ENCODE results near the gene ADAM33.

ADAM33 gene

DNA sequence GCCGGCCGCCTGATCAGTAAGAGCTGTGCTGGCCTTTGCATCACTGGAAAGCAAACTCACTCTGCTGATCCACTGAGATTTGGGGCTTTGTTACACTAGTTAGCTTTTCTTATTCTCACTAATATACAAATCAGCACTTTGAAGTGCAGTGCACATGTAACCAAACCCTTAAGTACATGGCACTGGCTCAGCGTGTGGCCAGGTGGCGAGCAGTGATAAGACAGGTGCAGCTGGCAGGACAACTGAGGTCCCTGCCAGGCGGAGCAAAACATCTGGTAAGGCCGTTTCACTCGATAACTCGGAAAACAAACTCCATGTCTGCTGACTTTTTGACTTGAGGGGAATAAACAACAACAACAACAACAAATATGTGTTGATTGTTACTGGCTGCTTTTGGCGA lies 29.6 kb downstream of the ADAM33 start:
- Histone ChIP-seq H3K4me1 (ENCODE audit: low read length) (peaks cover 33% of the 10 kb centered on the region), H3K9ac (ENCODE audit: low read length) (no peak overlapping the region), H2AFZ (ENCODE audit: low read length) (no peak overlapping the region), H3K79me2 (ENCODE audit: low read length) (no peaks in the 10 kb centered on the region), H3K4me2 (ENCODE audit: low read depth, low read length) (no peak overlapping the region; the same call in 1 of the 2 replicates), H3K9me2 (replicated peaks; ENCODE audit: insufficient read depth, low read length) (no peaks in the 10 kb centered on the region), H3K27ac (ENCODE audit: low read length) (peak overlapping the region; percentile 84; the same call in 1 of the 2 replicates), H3K9me3 (replicated peaks; ENCODE audit: insufficient read depth, low read length) (no peaks in the 10 kb centered on the region), H3K4me3 (ENCODE audit: low read length) (no peak overlapping the region), H3K36me3 (replicated peaks; ENCODE audit: insufficient read depth, low read length) (no peaks in the 10 kb centered on the region), H4K20me1 (ENCODE audit: insufficient read depth, low read length) (no peaks in the 10 kb centered on the region), H3K27me3 (replicated peaks; ENCODE audit: insufficient read depth, low read length) (no peaks in the 10 kb centered on the region), H3F3A (ENCODE audit: insufficient read depth, low read length) (peaks cover 21% of the 10 kb centered on the region)
- DNase-seq = peak; percentile 86
- TF ChIP-seq EZH2phosphoT487 (IDR thresholded peaks at IDR 0.05; ENCODE audit: low read length) = no peak
- peak; percentile 6; the same call in 1 of the 2 replicates for TF ChIP-seq CTCF (IDR thresholded peaks at IDR 0.05; ENCODE audit: low read length)

DNA sequence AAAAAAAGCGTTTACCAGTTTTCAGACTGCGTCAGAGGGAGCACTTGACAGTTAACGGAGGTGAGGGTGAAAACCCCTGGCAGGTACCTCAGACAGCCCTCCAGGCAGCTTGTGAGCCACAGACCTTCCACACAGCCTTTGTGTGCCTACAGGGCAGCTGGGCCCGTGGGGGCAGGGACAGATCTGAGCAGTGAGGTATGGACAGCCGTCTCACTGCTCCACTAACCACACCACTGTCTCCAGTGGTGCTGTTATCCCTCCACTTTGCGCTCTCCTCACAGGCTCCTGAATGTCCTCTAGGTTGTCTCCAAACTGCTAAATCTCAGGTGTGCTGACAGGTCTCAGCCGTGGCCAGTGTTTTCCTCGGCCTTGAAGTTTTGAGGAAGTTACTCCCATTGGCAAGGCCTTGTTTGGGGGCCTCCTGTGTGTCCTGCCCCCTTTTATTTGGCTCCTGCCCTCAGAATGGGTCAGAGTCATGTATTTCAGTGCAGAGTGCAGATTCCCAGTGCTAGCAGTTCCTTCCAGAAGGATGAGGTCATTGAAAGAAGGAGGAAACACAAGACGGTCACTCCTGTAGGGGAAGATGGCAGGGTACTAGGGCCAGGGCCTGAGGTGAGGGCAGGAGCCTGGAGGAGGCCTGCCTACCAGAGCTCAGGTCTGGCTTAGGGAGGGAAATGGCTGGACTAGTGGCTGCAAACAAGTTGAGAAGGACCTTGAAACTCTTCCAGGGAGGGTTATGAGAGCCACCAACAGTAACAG lies 30.4 kb downstream of the ADAM33 start:
- Histone ChIP-seq H3K4me1 (ENCODE audit: low read length) (peaks cover 33% of the 10 kb centered on the region), H3K9me2 (replicated peaks; ENCODE audit: insufficient read depth, low read length) (no peaks in the 10 kb centered on the region), H3K4me3 (ENCODE audit: low read length) (no peak overlapping the region), H2AFZ (ENCODE audit: low read length) (no peak overlapping the region), H3K36me3 (replicated peaks; ENCODE audit: insufficient read depth, low read length) (no peaks in the 10 kb centered on the region), H3K27ac (ENCODE audit: low read length) (peak overlapping the region; percentile 84), H3K4me2 (ENCODE audit: low read depth, low read length) (no peak overlapping the region), H3K79me2 (ENCODE audit: low read length) (no peaks in the 10 kb centered on the region), H3F3A (ENCODE audit: insufficient read depth, low read length) (peaks cover 21% of the 10 kb centered on the region), H4K20me1 (ENCODE audit: insufficient read depth, low read length) (no peaks in the 10 kb centered on the region), H3K9me3 (replicated peaks; ENCODE audit: insufficient read depth, low read length) (no peaks in the 10 kb centered on the region), H3K27me3 (replicated peaks; ENCODE audit: insufficient read depth, low read length) (no peaks in the 10 kb centered on the region), H3K9ac (ENCODE audit: low read length) (no peak overlapping the region)
- TF ChIP-seq EZH2 (optimal IDR thresholded peaks at IDR 0.05; ENCODE audit: low read depth, low read length) (no peak), CTCF (IDR thresholded peaks at IDR 0.05; ENCODE audit: low read length) (no peak), EZH2phosphoT487 (IDR thresholded peaks at IDR 0.05; ENCODE audit: low read length) (no peak)
- peak; percentile 14 for DNase-seq

GRCh38 chr20:3648951-3649350 lies 32.9 kb downstream of the ADAM33 start:
- H3K27ac ChIP-seq (ENCODE audit: low read length) = no peak overlapping the region
- no peaks in the 10 kb centered on the region for H4K20me1 ChIP-seq (ENCODE audit: insufficient read depth, low read length)
- no peaks in the 10 kb centered on the region for H3K79me2 ChIP-seq (ENCODE audit: low read length)
- no peaks in the 10 kb centered on the region for H3K9me2 ChIP-seq (replicated peaks; ENCODE audit: insufficient read depth, low read length)
- no peaks in the 10 kb centered on the region for H3K9me3 ChIP-seq (replicated peaks; ENCODE audit: insufficient read depth, low read length)
- H3K4me2 ChIP-seq (ENCODE audit: low read depth, low read length) = no peak overlapping the region
- no peaks in the 10 kb centered on the region for H3K36me3 ChIP-seq (replicated peaks; ENCODE audit: insufficient read depth, low read length)
- no peaks in the 10 kb centered on the region for H3K27me3 ChIP-seq (replicated peaks; ENCODE audit: insufficient read depth, low read length)
- no peak overlapping the region for H2AFZ ChIP-seq (ENCODE audit: low read length)
- no peak overlapping the region for H3K4me3 ChIP-seq (ENCODE audit: low read length)
- H3F3A ChIP-seq (ENCODE audit: insufficient read depth, low read length) = peaks cover 21% of the 10 kb centered on the region
- no peak for DNase-seq
- no peak for TF ChIP-seq CTCF (IDR thresholded peaks at IDR 0.05; ENCODE audit: low read length)
- no peak for TF ChIP-seq EZH2phosphoT487 (IDR thresholded peaks at IDR 0.05; ENCODE audit: low read length)
- no peak for TF ChIP-seq EZH2 (optimal IDR thresholded peaks at IDR 0.05; ENCODE audit: low read depth, low read length)
- H3K9ac ChIP-seq (ENCODE audit: low read length) = no peak overlapping the region
- peaks cover 33% of the 10 kb centered on the region for H3K4me1 ChIP-seq (ENCODE audit: low read length)
